K562 treated with DMSO at 1 percent for 12 hours (cell line): ENCODE measurements around the gene SEMA4D. TPM values are rescaled to one million over a fixed set of nuclear protein-coding genes. Genes with fewer than 3 reads are reported as not detected.

ENCODE experiments used
- total RNA-seq: library from RNA; unstranded; fragments of 300-600 nt; gene quantifications from 2 replicates; pipeline ENCODE4 v1.2.3, GENCODE V29; 2022; ENCODE audit not compliant: insufficient read depth

SEMA4D gene
- 0.44 and 1.5 TPM in 2 replicates for total RNA-seq

GRCh38 chr9:89497978-89498851 is at the start of gene SEMA4D:
Gene SEMA4D, minus strand, starts transcription at chr9:89498113. Its CDS starts 92,657 bp downstream, at chr9:89405456.

GRCh38 chr9:89318123-89319014 is 179.5 kb downstream of the SEMA4D start, which contains the start of gene SECISBP2:
Gene SECISBP2, plus strand, starts transcription at chr9:89318500. Its CDS starts 77 bp downstream, at chr9:89318577.

Other genes starting within 250 kb of the SEMA4D start
- 185 and 201 TPM in 2 replicates for gene CKS2, start 186.9 kb downstream of the SEMA4D start, total RNA-seq
- gene SECISBP2, start 179.6 kb downstream of the SEMA4D start, total RNA-seq, result 12.6 and 24.3 TPM in 2 replicates
- gene GADD45G, start 106.9 kb upstream of the SEMA4D start, total RNA-seq, result 2.0 TPM in 1 of 2 replicates, not detected in the other